Ishikawa (cell line): ENCODE measurements around the gene SRCIN1.

Experiments
- MAX ChIP-seq: IDR thresholded peaks from 2 replicates; pipeline ENCODE4 v1.6.1; 2012
- NFIC ChIP-seq: IDR thresholded peaks from 2 replicates; pipeline ENCODE4 v1.6.1; 2012

DNA sequence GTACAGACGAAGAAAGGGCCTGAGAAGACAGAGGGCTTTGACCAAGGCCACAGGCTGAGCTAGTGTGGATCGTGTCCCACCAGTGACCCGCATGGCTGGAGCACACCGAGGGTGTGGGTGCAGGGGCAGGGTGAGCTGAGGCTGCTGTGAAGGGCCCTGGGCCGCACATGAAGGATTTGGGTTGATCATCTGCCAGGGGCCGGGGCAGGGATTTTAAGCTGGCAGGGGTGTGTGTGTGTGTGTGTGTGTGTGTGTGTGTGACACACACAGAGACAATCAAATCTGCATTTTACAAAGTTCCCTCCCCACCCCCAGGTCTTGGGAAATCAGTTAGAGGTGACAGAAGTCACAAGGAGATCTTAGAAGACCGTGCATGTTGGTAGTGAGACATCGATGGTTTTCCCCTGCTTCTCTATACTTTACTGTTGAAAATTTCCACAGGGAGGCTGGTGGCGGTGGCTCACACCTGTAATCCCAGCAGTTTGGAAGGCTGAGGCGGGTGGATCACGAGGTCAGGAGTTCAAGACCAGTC is 65.2 kb downstream of the SRCIN1 start:
- TF ChIP-seq NFIC (no peak), MAX (no peak)
